ENCODE measurements around the gene POLA1. TPM values are rescaled to one million over a fixed set of nuclear protein-coding genes. Genes with fewer than 3 reads are reported as not detected.

POLA1 gene
- total and polyA plus RNA-seq, 12 donors, result 2.2 to 11.0 (median 5.9) TPM

DNA sequence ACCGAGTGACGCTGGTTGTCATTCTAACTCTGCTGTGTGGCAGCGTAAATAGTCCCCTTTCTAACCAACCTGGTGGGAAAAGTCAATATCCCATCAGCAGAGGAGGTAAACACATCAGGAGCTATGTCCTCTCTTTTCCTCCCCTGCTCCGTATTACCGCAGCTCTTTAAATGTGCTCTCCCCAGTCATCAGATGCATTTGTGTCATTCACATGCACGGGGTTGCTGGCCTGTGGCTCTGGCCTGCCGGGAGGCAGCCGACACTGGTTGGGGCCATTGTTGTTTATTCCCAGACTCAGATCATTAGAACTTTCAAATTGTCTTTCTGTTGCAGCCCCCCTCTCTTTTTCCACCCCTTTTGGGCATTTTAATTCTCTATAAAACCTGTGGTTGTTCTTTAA, 300.2 kb downstream of the POLA1 start:
- Histone ChIP-seq H3K36me3 (replicated peaks in 1 of 2) (no peaks in the 10 kb centered on the region), H3K4me1 (replicated peaks in 1 of 2) (no peaks in the 10 kb centered on the region), H3K27ac (no peak overlapping the region), H3K4me3 (no peak overlapping the region), H3K9me3 (replicated peaks in 1 of 3) (no peaks in the 10 kb centered on the region), H3K27me3 (peaks cover 3% of the 10 kb centered on the region)
- intact Hi-C loops (cut with DNase I), result no loop called here
- no peak for DNase-seq
- TF ChIP-seq, protein P1, sequence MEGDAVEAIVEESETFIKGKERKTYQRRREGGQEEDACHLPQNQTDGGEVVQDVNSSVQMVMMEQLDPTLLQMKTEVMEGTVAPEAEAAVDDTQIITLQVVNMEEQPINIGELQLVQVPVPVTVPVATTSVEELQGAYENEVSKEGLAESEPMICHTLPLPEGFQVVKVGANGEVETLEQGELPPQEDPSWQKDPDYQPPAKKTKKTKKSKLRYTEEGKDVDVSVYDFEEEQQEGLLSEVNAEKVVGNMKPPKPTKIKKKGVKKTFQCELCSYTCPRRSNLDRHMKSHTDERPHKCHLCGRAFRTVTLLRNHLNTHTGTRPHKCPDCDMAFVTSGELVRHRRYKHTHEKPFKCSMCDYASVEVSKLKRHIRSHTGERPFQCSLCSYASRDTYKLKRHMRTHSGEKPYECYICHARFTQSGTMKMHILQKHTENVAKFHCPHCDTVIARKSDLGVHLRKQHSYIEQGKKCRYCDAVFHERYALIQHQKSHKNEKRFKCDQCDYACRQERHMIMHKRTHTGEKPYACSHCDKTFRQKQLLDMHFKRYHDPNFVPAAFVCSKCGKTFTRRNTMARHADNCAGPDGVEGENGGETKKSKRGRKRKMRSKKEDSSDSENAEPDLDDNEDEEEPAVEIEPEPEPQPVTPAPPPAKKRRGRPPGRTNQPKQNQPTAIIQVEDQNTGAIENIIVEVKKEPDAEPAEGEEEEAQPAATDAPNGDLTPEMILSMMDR (IDR thresholded peaks at IDR 0.05), result no peak
- no peak for TF ChIP-seq POLR2A (IDR thresholded peaks at IDR 0.05)
- 62 to 95% (median 88%) methylated on average over 6 to 8 of the region's 8 CpGs for WGBS, 4 donors

DNA sequence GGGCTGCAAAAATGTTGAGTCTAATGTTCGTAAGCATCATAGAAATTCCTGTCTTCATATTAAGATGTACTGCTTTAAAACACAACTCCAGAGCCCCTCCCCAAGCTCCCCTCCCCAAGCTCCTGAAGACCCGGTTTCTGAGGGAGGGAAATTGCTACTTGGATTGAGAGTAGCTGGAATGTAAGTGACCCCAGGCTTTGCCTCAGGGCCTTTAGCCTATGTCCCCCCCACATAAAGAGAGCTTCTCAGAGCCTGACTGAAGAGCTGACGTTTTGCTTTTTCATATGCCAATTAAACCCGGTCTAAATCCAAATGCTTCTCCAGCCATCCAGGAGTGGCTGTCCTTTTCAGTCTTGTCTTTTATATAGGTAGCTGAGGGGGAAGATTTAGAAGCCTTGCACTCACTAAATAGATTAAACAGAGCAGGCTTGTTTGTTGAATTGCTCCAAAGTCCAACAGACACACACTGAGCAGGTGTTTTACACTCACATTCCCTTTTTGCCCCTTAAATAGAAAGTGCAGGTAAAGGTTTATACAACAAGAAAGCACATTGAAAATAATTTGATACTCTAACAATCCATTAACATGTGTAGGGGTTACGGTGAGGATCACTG, 302.5 kb downstream of the POLA1 start:
- H3K9me3 ChIP-seq (replicated peaks in 1 of 3), result no peaks in the 10 kb centered on the region
- H3K4me3 ChIP-seq, result no peak overlapping the region
- no peak for DNase-seq
- peaks cover 3% of the 10 kb centered on the region for H3K27me3 ChIP-seq
- intact Hi-C loops (cut with DNase I), result no loop called here
- no peak overlapping the region for H3K27ac ChIP-seq
- 48 to 100% (median 78%) methylated on average over 5 of the region's 5 CpGs for WGBS, 4 donors
- H3K36me3 ChIP-seq (replicated peaks in 1 of 2), result no peaks in the 10 kb centered on the region
- no peaks in the 10 kb centered on the region for H3K4me1 ChIP-seq (replicated peaks in 1 of 2)
- TF ChIP-seq, protein P1 (IDR thresholded peaks at IDR 0.05), result no peak
- TF ChIP-seq POLR2A (IDR thresholded peaks at IDR 0.05), result no peak

DNA sequence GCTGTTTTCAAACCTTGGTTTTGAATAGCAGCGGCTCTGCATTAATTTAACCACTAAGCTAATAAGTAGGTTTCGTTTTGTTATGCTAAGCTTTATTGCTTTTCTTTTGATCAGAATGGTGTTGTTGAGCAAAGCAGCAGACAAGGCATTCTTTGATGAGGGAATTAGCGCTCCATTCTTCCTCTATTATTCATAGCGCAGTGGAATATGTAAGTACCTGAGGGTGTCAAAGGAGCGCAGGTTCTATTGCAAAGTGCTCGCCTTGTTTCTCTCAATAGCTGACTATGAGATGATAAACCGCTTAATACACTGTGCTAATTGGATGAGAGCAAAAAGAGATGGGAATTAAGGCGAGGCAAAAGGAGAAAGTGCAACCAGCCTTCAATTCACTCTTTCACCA, 305.8 kb downstream of the POLA1 start:
- intact Hi-C loops (cut with DNase I), result no loop called here
- 53 to 96% (median 78%) methylated on average over 8 of the region's 8 CpGs for WGBS, 4 donors
- H3K4me1 ChIP-seq (replicated peaks in 1 of 2), result no peaks in the 10 kb centered on the region
- peaks cover 30% of the 10 kb centered on the region for H3K27me3 ChIP-seq
- no peak for TF ChIP-seq POLR2A (IDR thresholded peaks at IDR 0.05)
- TF ChIP-seq, protein P1 (IDR thresholded peaks at IDR 0.05), result no peak
- H3K27ac ChIP-seq, result no peak overlapping the region
- H3K36me3 ChIP-seq (replicated peaks in 1 of 2), result no peaks in the 10 kb centered on the region
- no peak for DNase-seq
- no peak overlapping the region for H3K4me3 ChIP-seq
- H3K9me3 ChIP-seq (replicated peaks in 1 of 3), result no peaks in the 10 kb centered on the region

DNA sequence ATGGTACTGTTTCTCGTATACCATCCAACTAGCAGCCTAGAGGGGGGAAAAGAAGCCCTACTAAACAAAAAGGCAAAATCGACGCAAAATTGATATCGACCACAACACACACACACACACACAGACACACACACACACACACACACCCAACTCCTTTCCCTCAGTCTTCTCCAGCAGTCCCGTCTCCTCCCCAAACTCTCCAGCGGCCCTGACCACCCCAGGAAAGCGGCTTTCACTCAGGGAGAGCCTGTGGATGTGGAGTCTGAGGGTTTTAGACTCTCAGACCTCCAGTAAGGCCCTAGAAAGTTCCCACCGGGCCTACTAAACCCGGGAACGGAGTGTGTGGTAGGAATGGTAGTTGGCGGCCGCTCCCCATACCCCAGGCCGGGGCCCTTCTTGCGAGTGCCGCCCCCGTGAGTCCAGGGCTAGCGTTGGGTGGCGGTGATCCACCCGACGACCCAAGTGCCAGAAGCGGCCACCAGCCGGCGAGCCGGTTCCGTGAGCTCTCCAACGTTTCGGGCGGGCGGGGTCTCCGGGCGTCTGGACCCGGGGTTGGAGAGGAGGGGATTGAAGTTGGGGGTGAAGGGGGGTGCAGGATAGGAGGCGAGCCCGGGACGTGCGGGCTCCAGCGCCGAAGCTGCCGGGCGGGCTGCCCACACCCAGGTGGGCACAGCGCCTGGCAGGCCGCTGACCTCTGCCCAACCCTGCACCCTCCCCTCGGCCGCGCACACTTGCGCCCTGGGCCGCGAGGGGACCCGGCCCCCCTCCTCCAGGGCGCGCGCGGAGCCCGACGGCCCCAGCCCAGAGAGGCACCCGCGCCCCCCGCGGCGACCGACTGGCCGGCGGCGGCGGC, 308.3 kb downstream of the POLA1 start:
- no peaks in the 10 kb centered on the region for H3K36me3 ChIP-seq (replicated peaks in 1 of 2)
- H3K4me1 ChIP-seq (replicated peaks in 1 of 2), result peaks cover 0 to 8% of the 10 kb centered on the region in 2 donors
- no peaks in the 10 kb centered on the region for H3K9me3 ChIP-seq (replicated peaks in 1 of 3)
- TF ChIP-seq POLR2A (IDR thresholded peaks at IDR 0.05), result no peak
- TF ChIP-seq, protein P1 (IDR thresholded peaks at IDR 0.05), result no peak
- intact Hi-C loops (cut with DNase I), result no loop called here
- 38 to 76% (median 42%) methylated on average over 9 to 61 of the region's 65 CpGs for WGBS, 4 donors
- H3K27ac ChIP-seq, result no peak overlapping the region
- H3K27me3 ChIP-seq, result peaks cover 52% of the 10 kb centered on the region
- no peak overlapping the region for H3K4me3 ChIP-seq
- no peak for DNase-seq

Data from adrenal gland (tissue), 12 donors.